ENCODE measurements around the gene SPTBN2. TPM values are rescaled to one million over a fixed set of nuclear protein-coding genes. Genes with fewer than 3 reads are reported as not detected.

Gene SPTBN2
- total RNA-seq, 2 experiments from 2014 or later = not detected

GRCh38 chr11:66698491-66698890, 30.5 kb downstream of the SPTBN2 start:
- ATAC-seq (ENCODE audit: poor library complexity) (no peak), DNase-seq (no peak)
- no peak for TF ChIP-seq CTCF (IDR thresholded peaks at IDR 0.05)
- ChIA-PET POLR2A (no interaction called here), CTCF (interaction anchor here (1.2 kb wide), 1 partner anchor 136 kb away, joined by 3 read pairs; no protein-coding TSS in a partner anchor)
- Histone ChIP-seq H3K4me3 (ENCODE audit: low read length) (no peak overlapping the region), H3K4me1 (ENCODE audit: insufficient read depth, low read length) (no peaks in the 10 kb centered on the region), H3K27me3 (ENCODE audit: control insufficient read depth in 1 of 2, insufficient read depth in 2 of 2, low read length in 2 of 2) (no peaks in the 10 kb centered on the region), H3K27ac (ENCODE audit: low read depth in 1 of 2, low read length in 2 of 2) (no peak overlapping the region), H3K36me3 (ENCODE audit: insufficient read depth, low read length) (no peaks in the 10 kb centered on the region), H3K9me3 (ENCODE audit: control insufficient read depth in 1 of 2, insufficient read depth in 1 of 2, low read length in 2 of 2) (peaks cover 0 to 9% of the 10 kb centered on the region in 2 experiments)
- Mint-ChIP-seq H3K36me3 (ENCODE audit: low read depth) (no peaks in the 10 kb centered on the region), H3K27me3 (no peaks in the 10 kb centered on the region), H3K4me1 (ENCODE audit: low read depth) (peaks cover 4% of the 10 kb centered on the region), H3K9me3 (no peaks in the 10 kb centered on the region), H3K27ac (no peak overlapping the region), H3K4me3 (no peak overlapping the region)
- intact Hi-C loops (cut with DNase I, micrococcal nuclease) = loop anchor here in 1 of 2 experiments (5.0 kb wide), 1 partner anchor 279 kb away; the partner anchor contains the start of gene C11orf86

- Histone ChIP-seq H3K4me1 (ENCODE audit: insufficient read depth, low read length) (no peaks in the 10 kb centered on the region), H3K4me3 (ENCODE audit: low read length) (no peak overlapping the region), H3K36me3 (ENCODE audit: insufficient read depth, low read length) (no peaks in the 10 kb centered on the region), H3K9me3 (ENCODE audit: control insufficient read depth in 1 of 2, insufficient read depth in 1 of 2, low read length in 2 of 2) (peaks cover 0 to 9% of the 10 kb centered on the region in 2 experiments), H3K27ac (ENCODE audit: low read depth in 1 of 2, low read length in 2 of 2) (no peak overlapping the region), H3K27me3 (ENCODE audit: control insufficient read depth in 1 of 2, insufficient read depth in 2 of 2, low read length in 2 of 2) (no peaks in the 10 kb centered on the region)
- Mint-ChIP-seq H3K4me1 (ENCODE audit: low read depth) (peaks cover 4% of the 10 kb centered on the region), H3K9me3 (no peaks in the 10 kb centered on the region), H3K4me3 (no peak overlapping the region), H3K27ac (no peak overlapping the region), H3K27me3 (no peaks in the 10 kb centered on the region), H3K36me3 (ENCODE audit: low read depth) (no peaks in the 10 kb centered on the region)
- intact Hi-C loops (cut with DNase I, micrococcal nuclease) = loop anchor here in 1 of 2 experiments (5.0 kb wide), 1 partner anchor 279 kb away; the partner anchor contains the start of gene C11orf86
- ChIA-PET CTCF (interaction anchor here (1.2 kb wide), 1 partner anchor 136 kb away, joined by 3 read pairs; no protein-coding TSS in a partner anchor), POLR2A (no interaction called here)
- no peak for DNase-seq
- TF ChIP-seq CTCF (IDR thresholded peaks at IDR 0.05) = no peak
- ATAC-seq (ENCODE audit: poor library complexity) = no peak
These were observed 31.0 kb downstream of the SPTBN2 start for GRCh38 chr11:66697988-66698387.

- Mint-ChIP-seq H3K36me3 (ENCODE audit: low read depth) (no peaks in the 10 kb centered on the region), H3K4me1 (ENCODE audit: low read depth) (peaks cover under 1% of the 10 kb centered on the region), H3K9me3 (no peaks in the 10 kb centered on the region), H3K27ac (no peak overlapping the region), H3K4me3 (no peak overlapping the region), H3K27me3 (no peaks in the 10 kb centered on the region)
- H3K4me3 ChIP-seq (ENCODE audit: low read length) = no peak overlapping the region
- ChIA-PET POLR2A (no interaction called here), CTCF (interaction anchor here (1.7 to 2.1 kb wide), 2 partner anchors 138 to 188 kb away, joined by 4 to 7 read pairs; no protein-coding TSS in a partner anchor)
- no peaks in the 10 kb centered on the region for H3K27me3 ChIP-seq (ENCODE audit: control insufficient read depth in 1 of 2, insufficient read depth in 2 of 2, low read length in 2 of 2)
- no peak for TF ChIP-seq CTCF (IDR thresholded peaks at IDR 0.05)
- H3K27ac ChIP-seq (ENCODE audit: low read depth in 1 of 2, low read length in 2 of 2) = no peak overlapping the region
- H3K9me3 ChIP-seq (ENCODE audit: control insufficient read depth in 1 of 2, insufficient read depth in 1 of 2, low read length in 2 of 2) = peaks cover 0 to 9% of the 10 kb centered on the region in 2 experiments
- intact Hi-C loops (cut with DNase I, micrococcal nuclease) = loop anchor here in 1 of 2 experiments (5.0 kb wide), 1 partner anchor 281 kb away; the partner anchor contains the start of gene C11orf86
- H3K36me3 ChIP-seq (ENCODE audit: insufficient read depth, low read length) = no peaks in the 10 kb centered on the region
- no peak for DNase-seq
- no peak for ATAC-seq (ENCODE audit: poor library complexity)
- no peaks in the 10 kb centered on the region for H3K4me1 ChIP-seq (ENCODE audit: insufficient read depth, low read length)
These were observed 32.9 kb downstream of the SPTBN2 start for GRCh38 chr11:66696146-66696545.

Measured in CD4-positive, alpha-beta T cell (primary cell).